Lower lobe of right lung (tissue), 2 donors: Measurements from ENCODE around the gene MTA1. TPM values are rescaled to one million over a fixed set of nuclear protein-coding genes. Genes with fewer than 3 reads are reported as not detected.

Experiments
- ATAC-seq, 2 donors: fragments of 200-7000 bp; cut with Tn5 transposase; one replicate each; pipeline ENCODE4 v1.9.1; 2020 to 2022; ENCODE audit warnings: mild to moderate bottlenecking in 2 of 2, moderate library complexity in 2 of 2
- DNase-seq: peaks from one replicate; pipeline ENCODE4 v3.0.0-alpha.2; 2020
- H3K27ac ChIP-seq: fragments of 200-600 bp; one replicate; pipeline ENCODE4 v1.8.0; 2022
- H3K27me3 ChIP-seq: fragments of 200-600 bp; one replicate; pipeline ENCODE4 v1.8.0; 2022; ENCODE audit warnings: low read depth
- H3K36me3 ChIP-seq: fragments of 200-600 bp; one replicate; pipeline ENCODE4 v1.8.0; 2022; ENCODE audit warnings: mild to moderate bottlenecking
- H3K4me1 ChIP-seq: fragments of 200-600 bp; one replicate; pipeline ENCODE4 v1.8.0; 2022
- H3K4me3 ChIP-seq: fragments of 200-600 bp; one replicate; pipeline ENCODE4 v1.8.0; 2022; ENCODE audit warnings: mild to moderate bottlenecking
- H3K9me3 ChIP-seq: fragments of 200-600 bp; one replicate; pipeline ENCODE4 v1.8.0; 2022
- CTCF ChIP-seq: fragments of 200-600 bp; IDR thresholded peaks from one replicate; pipeline ENCODE4 v1.8.0; 2022; ENCODE audit warnings: antibody characterized with exemption, mild to moderate bottlenecking
- intact Hi-C: fragments of 100-400 bp; cut with DNase I; formaldehyde crosslinking; loops from one replicate; pipeline ENCODE4 v1.11.0; 2022
- total RNA-seq: library from RNA; stranded (reverse); fragmentation: NEBNext Ultra II Directional; extraction: Animal tissue kit (Norgen Biotek cat#: 25700); gene quantifications from one replicate; pipeline ENCODE4 v1.2.1, GENCODE V29; 2021
- donor health status: DM: no; HTN: yes; CAD: no; lungs with severe emphysema.

The MTA1 gene
- total RNA-seq, 1 donor from 2014 or later: 69.7 TPM

GRCh38 chr14:105430565-105430964 is 10.9 kb downstream of the MTA1 start:
- DNase-seq: no peak
- intact Hi-C loops: no loop called here
- TF ChIP-seq CTCF: no peak
- no peaks in the 10 kb centered on the region for H3K9me3 ChIP-seq
- H3K27me3 ChIP-seq: no peaks in the 10 kb centered on the region
- H3K4me1 ChIP-seq: peaks cover 10% of the 10 kb centered on the region
- ATAC-seq: peak in 1 of 2 donors; percentile 60
- H3K4me3 ChIP-seq: no peak overlapping the region
- no peaks in the 10 kb centered on the region for H3K36me3 ChIP-seq
- no peak overlapping the region for H3K27ac ChIP-seq

- no peaks in the 10 kb centered on the region for H3K36me3 ChIP-seq
- intact Hi-C loops: no loop called here
- no peaks in the 10 kb centered on the region for H3K27me3 ChIP-seq
- peaks cover 12% of the 10 kb centered on the region for H3K4me1 ChIP-seq
- TF ChIP-seq CTCF: no peak
- H3K27ac ChIP-seq: no peak overlapping the region
- ATAC-seq (no peak), DNase-seq (no peak)
- no peaks in the 10 kb centered on the region for H3K9me3 ChIP-seq
- no peak overlapping the region for H3K4me3 ChIP-seq
Observed at GRCh38 chr14:105431256-105431655, 11.6 kb downstream of the MTA1 start.

GRCh38 chr14:105432657-105433056 is 13.0 kb downstream of the MTA1 start:
- TF ChIP-seq CTCF: no peak
- intact Hi-C loops: no loop called here
- Histone ChIP-seq H3K9me3 (no peaks in the 10 kb centered on the region), H3K27ac (no peak overlapping the region), H3K4me1 (peaks cover 15% of the 10 kb centered on the region), H3K36me3 (peaks cover 3% of the 10 kb centered on the region), H3K27me3 (no peaks in the 10 kb centered on the region), H3K4me3 (no peak overlapping the region)
- DNase-seq (no peak), ATAC-seq (no peak)

GRCh38 chr14:105433161-105433605 is 13.6 kb downstream of the MTA1 start:
- DNase-seq (peak; percentile 43), ATAC-seq (peak in 1 of 2 donors; percentile 6)
- no peak for TF ChIP-seq CTCF
- Histone ChIP-seq H3K27ac (no peak overlapping the region), H3K27me3 (no peaks in the 10 kb centered on the region), H3K36me3 (peaks cover 4% of the 10 kb centered on the region), H3K4me3 (no peak overlapping the region), H3K9me3 (no peaks in the 10 kb centered on the region), H3K4me1 (peaks cover 15% of the 10 kb centered on the region)
- intact Hi-C loops: no loop called here

- no peak for TF ChIP-seq CTCF
- no peaks in the 10 kb centered on the region for H3K9me3 ChIP-seq
- DNase-seq (no peak), ATAC-seq (no peak)
- H3K36me3 ChIP-seq: peaks cover 17% of the 10 kb centered on the region
- H3K4me1 ChIP-seq: peaks cover 5% of the 10 kb centered on the region
- no peak overlapping the region for H3K27ac ChIP-seq
- H3K27me3 ChIP-seq: no peaks in the 10 kb centered on the region
- intact Hi-C loops: no loop called here
- H3K4me3 ChIP-seq: no peak overlapping the region
Observed at GRCh38 chr14:105436402-105436801, 16.8 kb downstream of the MTA1 start.
